ENCODE data around the gene PLPPR3. TPM values are rescaled to one million over a fixed set of nuclear protein-coding genes. Genes with fewer than 3 reads are reported as not detected.

Gene PLPPR3
- total and polyA plus RNA-seq, 9 of the 15 experiments (the other 6 are each of a cell fraction or from before 2014, with no cell fraction given): 0.01 to 48.2 (median 8.6) TPM

GRCh38 chr19:799076-799881 is 22.5 kb downstream of the PLPPR3 start (continued):
- no peak for TF ChIP-seq NCOR1 (IDR thresholded peaks at IDR 0.05)
- TF ChIP-seq HDAC2 (IDR thresholded peaks at IDR 0.05): no peak
- no peak for TF ChIP-seq RBM15 (IDR thresholded peaks at IDR 0.05; ENCODE audit: insufficient read depth, low read length)
- TF ChIP-seq SIN3A (IDR thresholded peaks at IDR 0.05; ENCODE audit: borderline replicate concordance in 2 of 2, control insufficient read depth in 1 of 2, low read depth in 2 of 2, low read length in 2 of 2): peak; percentile 33 to 42; a peak in 1 of 4 replicates
- no peak for TF ChIP-seq CBX5 (IDR thresholded peaks at IDR 0.05; ENCODE audit: borderline replicate concordance, low read depth)
- TF ChIP-seq MYC (IDR thresholded peaks at IDR 0.05; ENCODE audit: low read depth, low read length): no peak
- no peak for TF ChIP-seq MYC (CRISPR knock-in tag; IDR thresholded peaks at IDR 0.05; ENCODE audit: borderline replicate concordance, low read depth)
- TF ChIP-seq E2F3 (CRISPR knock-in tag; IDR thresholded peaks at IDR 0.05): no peak
- no peak for TF ChIP-seq CHD7 (IDR thresholded peaks at IDR 0.05; ENCODE audit: low read depth, low read length)
- no peak for TF ChIP-seq EZH2 (IDR thresholded peaks at IDR 0.05; ENCODE audit: borderline replicate concordance, low read depth, low read length)
- no peak for TF ChIP-seq MITF (IDR thresholded peaks at IDR 0.05)
- no peak for TF ChIP-seq PHF20 (IDR thresholded peaks at IDR 0.05; ENCODE audit: partially characterized antibody)
- no peak for TF ChIP-seq DDX20 (tag; IDR thresholded peaks at IDR 0.05; ENCODE audit: low read depth)
- no peak for TF ChIP-seq ZNF41 (CRISPR knock-in tag; conservative IDR thresholded peaks at IDR 0.05)

Measured in K562 (cell line).